PC-3 (cell line): Measurements from ENCODE around the gene ATG13. TPM values are rescaled to one million over a fixed set of nuclear protein-coding genes. Genes with fewer than 3 reads are reported as not detected.

Source experiments
- ATAC-seq: fragments of 200-7000 bp; cut with Tn5 transposase; 2 replicates; pipeline ENCODE4 v1.9.1; 2020; ENCODE audit warnings: mild to moderate bottlenecking, moderate library complexity
- BruUV-seq: library from RNA; stranded (reverse); fragments of 400-500 nt; replicated peaks from 2 replicates; lab custom pipeline; 2021; lab: Mats Ljungman, UMichigan
- CTCF ChIA-PET: fragments of 300-600 bp; sonication (Branson Sonifier 250); formaldehyde crosslinking; loops from one replicate; lab custom pipeline; 2022; ENCODE audit warnings: antibody characterized with exemption; lab: Charles Lee
- POLR2A ChIA-PET: fragments of 300-600 bp; sonication (Branson Sonifier 250); formaldehyde crosslinking; loops from one replicate; lab custom pipeline; 2022; ENCODE audit warnings: antibody characterized with exemption; ENCODE audit not compliant: unreplicated experiment; lab: Charles Lee
- DNase-seq: peaks from one replicate; pipeline ENCODE4 v3.0.0-alpha.2; 2015
- H2AFZ ChIP-seq: fragments of 300-600 bp; sonication (generic); 2 replicates; pipeline ENCODE4 v1.6.0; 2016; ENCODE audit warnings: antibody characterized with exemption, low read length
- H3F3A ChIP-seq: fragments of 300-600 bp; sonication (generic); one replicate; pipeline ENCODE4 v1.6.0; 2017; ENCODE audit warnings: antibody characterized with exemption, low read length, control low read depth, mild to moderate bottlenecking; ENCODE audit not compliant: unreplicated experiment
- H3K27ac ChIP-seq: fragments of 300-600 bp; sonication (generic); 2 replicates; pipeline ENCODE4 v1.5.1; 2016; ENCODE audit warnings: mild to moderate bottlenecking, low read length
- H3K27me3 ChIP-seq: fragments of 300-600 bp; sonication (generic); 2 replicates; pipeline ENCODE4 v1.6.1; 2016; ENCODE audit warnings: low read length, mixed read lengths
- H3K36me3 ChIP-seq: fragments of 300-600 bp; sonication (generic); 2 replicates; pipeline ENCODE4 v1.6.1; 2016; ENCODE audit warnings: low read depth, mixed run types, low read length, mixed read lengths
- H3K4me1 ChIP-seq: fragments of 300-600 bp; sonication (generic); 2 replicates; pipeline ENCODE4 v1.5.1; 2016; ENCODE audit warnings: low read length; ENCODE audit not compliant: insufficient read depth
- H3K4me2 ChIP-seq: fragments of 300-600 bp; sonication (generic); 2 replicates; pipeline ENCODE4 v1.6.0; 2016; ENCODE audit warnings: low read length
- H3K4me3 ChIP-seq: fragments of 300-600 bp; sonication (generic); 2 replicates; pipeline ENCODE4 v1.5.1; 2016; ENCODE audit warnings: mild to moderate bottlenecking, low read length, mixed read lengths
- H3K79me2 ChIP-seq: fragments of 300-600 bp; sonication (generic); 2 replicates; pipeline ENCODE4 v1.6.1; 2017; ENCODE audit warnings: low read length, mixed read lengths
- H3K9ac ChIP-seq: fragments of 300-600 bp; sonication (generic); 2 replicates; pipeline ENCODE4 v1.6.0; 2016; ENCODE audit warnings: mild to moderate bottlenecking, low read length
- H3K9me2 ChIP-seq: fragments of 300-600 bp; sonication (generic); replicated peaks from 2 replicates; pipeline ENCODE4 v1.6.1; 2016; ENCODE audit warnings: mixed run types, low read length, mixed read lengths
- H3K9me3 ChIP-seq: fragments of 300-600 bp; sonication (generic); 2 replicates; pipeline ENCODE4 v1.6.1; 2016; ENCODE audit warnings: low read length, mixed read lengths
- H4K20me1 ChIP-seq: fragments of 300-600 bp; sonication (generic); 2 replicates; pipeline ENCODE4 v1.6.1; 2016; ENCODE audit warnings: low read length, mixed read lengths
- CTCF ChIP-seq: fragments of 300-600 bp; sonication (generic); conservative IDR thresholded peaks from 2 replicates; pipeline ENCODE4 v1.5.1; 2017; ENCODE audit warnings: antibody characterized with exemption, low read depth, mild to moderate bottlenecking, low read length
- EZH2 ChIP-seq: fragments of 300-600 bp; sonication (generic); IDR thresholded peaks from one replicate; pipeline ENCODE4 v1.6.1; 2017; ENCODE audit warnings: antibody characterized with exemption, mild to moderate bottlenecking, low read length; ENCODE audit not compliant: unreplicated experiment
- EZH2phosphoT487 ChIP-seq: fragments of 300-600 bp; sonication (generic); IDR thresholded peaks from 2 replicates; pipeline ENCODE4 v1.6.1; 2018; ENCODE audit warnings: mild to moderate bottlenecking, antibody characterized with exemption, low read length, borderline replicate concordance
- intact Hi-C: fragments of 100-400 bp; cut with micrococcal nuclease; formaldehyde crosslinking; loops from 2 replicates; pipeline ENCODE4 v1.9.0; 2023
- total RNA-seq: library from RNA; depleted of rRNA; stranded (reverse); fragments of >200 nt; gene quantifications from 2 replicates; pipeline ENCODE4 v1.2.3, GENCODE V29; 2014

Gene ATG13
- total RNA-seq, 1 experiment from 2014 or later = 95.0 TPM

GRCh38 chr11:46718155-46719019 is 101.0 kb downstream of the ATG13 start:
- Histone ChIP-seq H3K9me2 (no peaks in the 10 kb centered on the region), H3K27me3 (no peaks in the 10 kb centered on the region), H2AFZ (peak overlapping the region; percentile 63; the same call in 1 of the 2 replicates), H3K4me3 (no peak overlapping the region), H3K27ac (peak overlapping the region; percentile 8), H3K36me3 (no peaks in the 10 kb centered on the region), H3F3A (no peaks in the 10 kb centered on the region), H3K9ac (no peak overlapping the region), H3K4me2 (peak overlapping the region; percentile 47), H3K9me3 (no peaks in the 10 kb centered on the region), H4K20me1 (no peaks in the 10 kb centered on the region), H3K4me1 (peaks cover 23% of the 10 kb centered on the region), H3K79me2 (no peaks in the 10 kb centered on the region)
- TF ChIP-seq CTCF (no peak), EZH2phosphoT487 (no peak), EZH2 (no peak)
- intact Hi-C loops = no loop called here
- BruUV-seq = no TSS peak
- POLR2A ChIA-PET = no interaction called here
- CTCF ChIA-PET = no interaction called here
- DNase-seq (peak; percentile 61), ATAC-seq (peak; percentile 89)

GRCh38 chr11:46719048-46719542 is 101.7 kb downstream of the ATG13 start, which contains the start of gene F2:
F2 (plus strand) TSS chr11:46719213; CDS start chr11:46719236, 23 bp downstream.
- ATAC-seq = no peak
- CTCF ChIA-PET = no interaction called here
- POLR2A ChIA-PET = no interaction called here
- Histone ChIP-seq H3K27ac (peak within 1 kb of the TSS; percentile 8), H3K4me2 (peak within 1 kb of the TSS; percentile 47), H3K4me3 (no peak within 1 kb of the TSS), H4K20me1 (no peaks in the 10 kb centered on the region), H3K79me2 (no peaks in the 10 kb centered on the region), H3F3A (no peaks in the 10 kb centered on the region), H3K36me3 (no peaks in the 10 kb centered on the region), H3K9me3 (no peaks in the 10 kb centered on the region), H3K9ac (no peak within 1 kb of the TSS), H3K9me2 (no peaks in the 10 kb centered on the region), H3K4me1 (peaks cover 21% of the 10 kb centered on the region), H2AFZ (peak within 1 kb of the TSS; percentile 63; the same call in 1 of the 2 replicates), H3K27me3 (no peaks in the 10 kb centered on the region)
- intact Hi-C loops = no loop called here
- BruUV-seq = no TSS peak
- DNase-seq = no peak
- no peak for TF ChIP-seq EZH2
- no peak for TF ChIP-seq CTCF
- TF ChIP-seq EZH2phosphoT487 = no peak
